Measurements from ENCODE around the gene MBD3L4. TPM values are rescaled to one million over a fixed set of nuclear protein-coding genes. Genes with fewer than 3 reads are reported as not detected.
"Not testable (repeated sequence)": the region's sequence is repeated elsewhere in the genome, so short reads cannot be mapped to it uniquely, and the experiment has no call there.

MBD3L4 gene
- total and polyA plus RNA-seq, 2 donors (not counting 3 experiments of a cell fraction or from before 2014, with no cell fraction given), result not detected

DNA sequence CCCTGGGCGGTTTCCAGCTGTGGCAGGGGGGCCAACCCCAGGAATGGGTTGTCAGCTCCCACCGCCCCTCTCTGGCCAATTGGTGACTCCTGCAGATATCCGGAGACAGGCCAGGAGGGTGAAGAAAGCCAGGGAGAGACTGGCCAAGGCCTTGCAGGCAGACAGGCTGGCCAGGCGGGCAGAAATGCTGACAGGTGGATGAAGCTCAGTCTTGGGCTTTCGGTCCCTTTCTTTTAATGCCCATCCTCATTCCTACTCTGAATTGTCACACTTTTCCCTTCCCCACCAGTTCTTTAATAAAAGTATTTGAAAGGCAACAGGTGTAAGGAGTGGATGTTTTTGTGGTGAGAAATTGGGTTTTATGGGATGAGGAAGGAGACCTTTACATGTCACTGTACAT, 11.4 kb upstream of the MBD3L4 start:
- H2AFZ ChIP-seq (ENCODE audit: low read depth, low read length); H3K4me2 ChIP-seq (ENCODE audit: insufficient read depth, low read length); H3K27ac ChIP-seq (ENCODE audit: insufficient read depth, low read depth, low read length); H3K4me1 ChIP-seq (ENCODE audit: control insufficient read depth, extremely low read depth, insufficient read depth, low read length); H3K9me1 ChIP-seq (replicated peaks; ENCODE audit: control insufficient read depth, extremely low read depth, insufficient read depth, low read length); FAIRE-seq; DNase-seq (ENCODE audit: low read depth, low spot score); H3K36me3 ChIP-seq (ENCODE audit: control insufficient read depth in 2 of 2, extremely low read depth in 1 of 2, insufficient read depth in 2 of 2, low read length in 2 of 2); CTCF ChIA-PET; H3K9ac ChIP-seq (replicated peaks; ENCODE audit: extremely low read depth, insufficient read depth, low read length); H3K4me3 ChIP-seq (replicated peaks in 1 of 3; ENCODE audit: insufficient read depth in 1 of 3, low read depth in 1 of 3, low read length in 3 of 3); H4K20me1 ChIP-seq (replicated peaks; ENCODE audit: control insufficient read depth, extremely low read depth, insufficient read depth, low read length); H3K9me3 ChIP-seq (replicated peaks; ENCODE audit: control insufficient read depth, insufficient read depth, low read length); H3K27me3 ChIP-seq (ENCODE audit: control insufficient read depth in 2 of 2, insufficient read depth in 2 of 2, low read length in 2 of 2); dilution Hi-C loops (cut with MboI; ENCODE audit: extremely low pct_ligation_motif_present, low sequenced_read_pairs); H3K79me2 ChIP-seq (ENCODE audit: control insufficient read depth, insufficient read depth, low read length); intact Hi-C loops (cut with micrococcal nuclease); BruUV-seq (replicated peaks); POLR2A ChIA-PET: not testable (repeated sequence)

DNA sequence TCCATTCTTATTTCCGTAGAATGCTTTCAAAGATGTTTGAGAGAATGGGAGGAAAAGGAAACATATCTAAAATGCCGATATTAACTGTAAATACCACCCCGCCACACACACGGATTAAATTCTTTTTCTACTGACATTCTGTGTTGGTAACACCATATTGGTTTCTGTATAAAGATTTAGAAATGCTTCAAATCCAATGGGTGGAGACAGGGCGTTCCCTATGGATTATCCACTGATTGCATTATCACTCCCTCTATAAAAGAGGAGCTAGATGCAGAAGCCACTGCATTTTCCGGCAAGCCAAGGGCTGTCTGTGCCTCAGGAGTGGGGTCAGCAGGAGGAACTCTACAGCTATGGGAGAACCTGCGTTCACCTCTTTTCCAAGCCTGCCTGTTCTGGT, 9.0 kb upstream of the MBD3L4 start, which contains the start of gene MBD3L2:
Gene MBD3L2, plus strand, starts transcription at position 301 of the 400 bp plus-strand sequence. Its CDS starts 53 bp downstream, at position 354.
- dilution Hi-C loops (cut with MboI; ENCODE audit: extremely low pct_ligation_motif_present, low sequenced_read_pairs); H3K4me3 ChIP-seq (replicated peaks in 1 of 3; ENCODE audit: insufficient read depth in 1 of 3, low read depth in 1 of 3, low read length in 3 of 3); H3K36me3 ChIP-seq (ENCODE audit: control insufficient read depth in 2 of 2, extremely low read depth in 1 of 2, insufficient read depth in 2 of 2, low read length in 2 of 2): not testable (repeated sequence)

GRCh38 chr19:7041563-7041962, 1.6 kb upstream of the MBD3L4 start:
- H3K79me2 ChIP-seq (ENCODE audit: control insufficient read depth, insufficient read depth, low read length); POLR2A ChIA-PET; BruUV-seq (replicated peaks); FAIRE-seq; CTCF ChIA-PET; H3K9me3 ChIP-seq (replicated peaks; ENCODE audit: control insufficient read depth, insufficient read depth, low read length); H3K4me2 ChIP-seq (ENCODE audit: insufficient read depth, low read length); H3K4me3 ChIP-seq (replicated peaks in 1 of 3; ENCODE audit: insufficient read depth in 1 of 3, low read depth in 1 of 3, low read length in 3 of 3); H3K4me1 ChIP-seq (ENCODE audit: control insufficient read depth, extremely low read depth, insufficient read depth, low read length); H3K36me3 ChIP-seq (ENCODE audit: control insufficient read depth in 2 of 2, extremely low read depth in 1 of 2, insufficient read depth in 2 of 2, low read length in 2 of 2); intact Hi-C loops (cut with micrococcal nuclease); H3K27me3 ChIP-seq (ENCODE audit: control insufficient read depth in 2 of 2, insufficient read depth in 2 of 2, low read length in 2 of 2); H3K9me1 ChIP-seq (replicated peaks; ENCODE audit: control insufficient read depth, extremely low read depth, insufficient read depth, low read length); DNase-seq (ENCODE audit: low read depth, low spot score); dilution Hi-C loops (cut with MboI; ENCODE audit: extremely low pct_ligation_motif_present, low sequenced_read_pairs); H2AFZ ChIP-seq (ENCODE audit: low read depth, low read length); H3K9ac ChIP-seq (replicated peaks; ENCODE audit: extremely low read depth, insufficient read depth, low read length); H3K27ac ChIP-seq (ENCODE audit: insufficient read depth, low read depth, low read length); H4K20me1 ChIP-seq (replicated peaks; ENCODE audit: control insufficient read depth, extremely low read depth, insufficient read depth, low read length): not testable (repeated sequence)

More for the DNA sequence above, 9.0 kb upstream of the MBD3L4 start, which contains the start of gene MBD3L2:
- intact Hi-C loops (cut with micrococcal nuclease); FAIRE-seq; H3K27ac ChIP-seq (ENCODE audit: insufficient read depth, low read depth, low read length); DNase-seq (ENCODE audit: low read depth, low spot score); H2AFZ ChIP-seq (ENCODE audit: low read depth, low read length); CTCF ChIA-PET; H3K4me2 ChIP-seq (ENCODE audit: insufficient read depth, low read length); H3K9ac ChIP-seq (replicated peaks; ENCODE audit: extremely low read depth, insufficient read depth, low read length); POLR2A ChIA-PET; H3K4me1 ChIP-seq (ENCODE audit: control insufficient read depth, extremely low read depth, insufficient read depth, low read length); H3K9me3 ChIP-seq (replicated peaks; ENCODE audit: control insufficient read depth, insufficient read depth, low read length); H3K27me3 ChIP-seq (ENCODE audit: control insufficient read depth in 2 of 2, insufficient read depth in 2 of 2, low read length in 2 of 2); BruUV-seq (replicated peaks); H3K79me2 ChIP-seq (ENCODE audit: control insufficient read depth, insufficient read depth, low read length); H4K20me1 ChIP-seq (replicated peaks; ENCODE audit: control insufficient read depth, extremely low read depth, insufficient read depth, low read length); H3K9me1 ChIP-seq (replicated peaks; ENCODE audit: control insufficient read depth, extremely low read depth, insufficient read depth, low read length): not testable (repeated sequence)

- H3K27me3 ChIP-seq (ENCODE audit: control insufficient read depth in 2 of 2, insufficient read depth in 2 of 2, low read length in 2 of 2); H3K36me3 ChIP-seq (ENCODE audit: control insufficient read depth in 2 of 2, extremely low read depth in 1 of 2, insufficient read depth in 2 of 2, low read length in 2 of 2); H3K4me2 ChIP-seq (ENCODE audit: insufficient read depth, low read length); H3K9me1 ChIP-seq (replicated peaks; ENCODE audit: control insufficient read depth, extremely low read depth, insufficient read depth, low read length); H3K9me3 ChIP-seq (replicated peaks; ENCODE audit: control insufficient read depth, insufficient read depth, low read length); intact Hi-C loops (cut with micrococcal nuclease); DNase-seq (ENCODE audit: low read depth, low spot score); H3K9ac ChIP-seq (replicated peaks; ENCODE audit: extremely low read depth, insufficient read depth, low read length); H4K20me1 ChIP-seq (replicated peaks; ENCODE audit: control insufficient read depth, extremely low read depth, insufficient read depth, low read length); POLR2A ChIA-PET; BruUV-seq (replicated peaks); CTCF ChIA-PET; FAIRE-seq; H3K4me3 ChIP-seq (replicated peaks in 1 of 3; ENCODE audit: insufficient read depth in 1 of 3, low read depth in 1 of 3, low read length in 3 of 3); dilution Hi-C loops (cut with MboI; ENCODE audit: extremely low pct_ligation_motif_present, low sequenced_read_pairs); H3K27ac ChIP-seq (ENCODE audit: insufficient read depth, low read depth, low read length); H2AFZ ChIP-seq (ENCODE audit: low read depth, low read length); H3K4me1 ChIP-seq (ENCODE audit: control insufficient read depth, extremely low read depth, insufficient read depth, low read length); H3K79me2 ChIP-seq (ENCODE audit: control insufficient read depth, insufficient read depth, low read length): not testable (repeated sequence)
These were observed 9.7 kb downstream of the MBD3L4 start, which contains the start of gene MBD3L5 for GRCh38 chr19:7030278-7030677. Gene MBD3L5, plus strand, starts transcription at chr19:7030578. Its CDS starts 34 bp downstream, at chr19:7030612.

All from endothelial cell of umbilical vein (primary cell).